SIG-M5 treated with dmso at 0.1 percent for 504 hours (cell line): Measurements from ENCODE around the gene TAC4.

ENCODE experiments used
- DNase-seq: peaks from one replicate; lab custom pipeline; 2025; ENCODE audit not compliant: unreplicated experiment; lab: John Stamatoyannopoulos, UW

Gene TAC4

GRCh38 chr17:49873466-49873865 lies 25.6 kb upstream of the TAC4 start:
- DNase-seq, result no peak

GRCh38 chr17:49872754-49873377 lies 25.0 kb upstream of the TAC4 start:
- no peak for DNase-seq

GRCh38 chr17:49871211-49871610 lies 23.3 kb upstream of the TAC4 start:
- no peak for DNase-seq

- no peak for DNase-seq
These were observed 22.4 kb upstream of the TAC4 start for GRCh38 chr17:49870298-49870697.

GRCh38 chr17:49869038-49869374 lies 21.1 kb upstream of the TAC4 start:
- DNase-seq, result no peak

GRCh38 chr17:49866882-49867413 lies 19.1 kb upstream of the TAC4 start:
- DNase-seq, result no peak

GRCh38 chr17:49866019-49866380 lies 18.1 kb upstream of the TAC4 start:
- no peak for DNase-seq

GRCh38 chr17:49862781-49863331 lies 15.0 kb upstream of the TAC4 start:
- no peak for DNase-seq

GRCh38 chr17:49861150-49861884 lies 13.4 kb upstream of the TAC4 start:
- peak; percentile 72 for DNase-seq

- no peak for DNase-seq
These were observed 12.4 kb upstream of the TAC4 start for GRCh38 chr17:49859991-49860953.

- no peak for DNase-seq
These were observed 10.9 kb upstream of the TAC4 start for GRCh38 chr17:49858796-49859195.

GRCh38 chr17:49854126-49854525 lies 6.3 kb upstream of the TAC4 start:
- no peak for DNase-seq

- no peak for DNase-seq
These were observed 5.7 kb upstream of the TAC4 start for GRCh38 chr17:49853470-49854015.

GRCh38 chr17:49851387-49852291 lies 3.8 kb upstream of the TAC4 start:
- peak; percentile 80 for DNase-seq

- no peak for DNase-seq
These were observed 3.0 kb upstream of the TAC4 start for GRCh38 chr17:49850772-49851386.

GRCh38 chr17:49850218-49850610 lies 2.3 kb upstream of the TAC4 start:
- no peak for DNase-seq

GRCh38 chr17:49848739-49849138 lies 870 bp upstream of the TAC4 start:
- DNase-seq, result no peak

GRCh38 chr17:49846938-49847712 lies 744 bp downstream of the TAC4 start:
- DNase-seq, result no peak

- DNase-seq, result no peak
These were observed 2.5 kb downstream of the TAC4 start for GRCh38 chr17:49845321-49845720.
